SU-DHL-6 (cell line): ENCODE data around the gene RAPGEF3.

ENCODE experiments used
- EZH2phosphoT487 ChIP-seq: fragments of 200-600 bp; sonication (generic), shearing (Covaris generic); conservative IDR thresholded peaks from 2 replicates; pipeline ENCODE4 v1.6.1; 2018; ENCODE audit warnings: mild to moderate bottlenecking, antibody characterized with exemption, low read length, moderate library complexity, mixed read lengths
- TF ChIP-seq, protein P1 (sequence below): fragments of 200-600 bp; sonication (generic); IDR thresholded peaks from one replicate; pipeline ENCODE4 v1.5.1; 2017; ENCODE audit warnings: antibody characterized with exemption, mild to moderate bottlenecking, low read length, moderate library complexity; ENCODE audit not compliant: insufficient read depth, poor library complexity, severe bottlenecking

GRCh38 chr12:47689215-47689614 lies 69.5 kb downstream of the RAPGEF3 start:
- TF ChIP-seq, protein P1, sequence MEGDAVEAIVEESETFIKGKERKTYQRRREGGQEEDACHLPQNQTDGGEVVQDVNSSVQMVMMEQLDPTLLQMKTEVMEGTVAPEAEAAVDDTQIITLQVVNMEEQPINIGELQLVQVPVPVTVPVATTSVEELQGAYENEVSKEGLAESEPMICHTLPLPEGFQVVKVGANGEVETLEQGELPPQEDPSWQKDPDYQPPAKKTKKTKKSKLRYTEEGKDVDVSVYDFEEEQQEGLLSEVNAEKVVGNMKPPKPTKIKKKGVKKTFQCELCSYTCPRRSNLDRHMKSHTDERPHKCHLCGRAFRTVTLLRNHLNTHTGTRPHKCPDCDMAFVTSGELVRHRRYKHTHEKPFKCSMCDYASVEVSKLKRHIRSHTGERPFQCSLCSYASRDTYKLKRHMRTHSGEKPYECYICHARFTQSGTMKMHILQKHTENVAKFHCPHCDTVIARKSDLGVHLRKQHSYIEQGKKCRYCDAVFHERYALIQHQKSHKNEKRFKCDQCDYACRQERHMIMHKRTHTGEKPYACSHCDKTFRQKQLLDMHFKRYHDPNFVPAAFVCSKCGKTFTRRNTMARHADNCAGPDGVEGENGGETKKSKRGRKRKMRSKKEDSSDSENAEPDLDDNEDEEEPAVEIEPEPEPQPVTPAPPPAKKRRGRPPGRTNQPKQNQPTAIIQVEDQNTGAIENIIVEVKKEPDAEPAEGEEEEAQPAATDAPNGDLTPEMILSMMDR = no peak
- no peak for TF ChIP-seq EZH2phosphoT487
